GF-D8 (cell line): ENCODE measurements around the gene LDLRAD3.
"Not testable (repeated sequence)": the region's sequence is repeated elsewhere in the genome, so short reads cannot be mapped to it uniquely, and the experiment has no call there.

Source experiments
- DNase-seq: peaks from one replicate; lab custom pipeline; 2025; lab: John Stamatoyannopoulos, UW

LDLRAD3 gene

GRCh38 chr11:35994421-35994820 is 50.6 kb downstream of the LDLRAD3 start:
- no peak for DNase-seq

GRCh38 chr11:35995681-35996271 is 51.9 kb downstream of the LDLRAD3 start:
- no peak for DNase-seq

- DNase-seq, result no peak
These were observed 54.1 kb downstream of the LDLRAD3 start for GRCh38 chr11:35997902-35998520.

- DNase-seq, result no peak
These were observed 54.8 kb downstream of the LDLRAD3 start for GRCh38 chr11:35998634-35999033.

GRCh38 chr11:36000616-36001190 is 56.8 kb downstream of the LDLRAD3 start:
- DNase-seq, result no peak

- DNase-seq, result no peak
These were observed 58.3 kb downstream of the LDLRAD3 start for GRCh38 chr11:36002196-36002595.

GRCh38 chr11:36002796-36003195 is 58.9 kb downstream of the LDLRAD3 start:
- DNase-seq, result no peak

- DNase-seq, result no peak
These were observed 62.7 kb downstream of the LDLRAD3 start for GRCh38 chr11:36006556-36006955.

- DNase-seq, result no peak
These were observed 63.3 kb downstream of the LDLRAD3 start for GRCh38 chr11:36007127-36007655.

GRCh38 chr11:36008584-36008983 is 64.7 kb downstream of the LDLRAD3 start:
- no peak for DNase-seq

- no peak for DNase-seq
These were observed 65.6 kb downstream of the LDLRAD3 start for GRCh38 chr11:36009473-36009872.

GRCh38 chr11:36010010-36010740 is 66.3 kb downstream of the LDLRAD3 start:
- DNase-seq, result no peak

- DNase-seq, result no peak
These were observed 67.7 kb downstream of the LDLRAD3 start for GRCh38 chr11:36011574-36011973.

GRCh38 chr11:36012455-36012854 is 68.6 kb downstream of the LDLRAD3 start:
- no peak for DNase-seq

- DNase-seq, result no peak
These were observed 69.1 kb downstream of the LDLRAD3 start for GRCh38 chr11:36012979-36013378.

GRCh38 chr11:36013446-36013845 is 69.6 kb downstream of the LDLRAD3 start:
- not testable (repeated sequence) for DNase-seq

GRCh38 chr11:36013950-36014897 is 70.4 kb downstream of the LDLRAD3 start:
- DNase-seq, result no peak

- DNase-seq, result no peak
These were observed 71.2 kb downstream of the LDLRAD3 start for GRCh38 chr11:36014898-36015665.

- no peak for DNase-seq
These were observed 71.9 kb downstream of the LDLRAD3 start for GRCh38 chr11:36015799-36016198.

- DNase-seq, result no peak
These were observed 72.4 kb downstream of the LDLRAD3 start for GRCh38 chr11:36016263-36016662.

- DNase-seq, result no peak
These were observed 72.8 kb downstream of the LDLRAD3 start for GRCh38 chr11:36016709-36017108.
